ENCODE measurements around the gene HBM.

HBM gene

DNA sequence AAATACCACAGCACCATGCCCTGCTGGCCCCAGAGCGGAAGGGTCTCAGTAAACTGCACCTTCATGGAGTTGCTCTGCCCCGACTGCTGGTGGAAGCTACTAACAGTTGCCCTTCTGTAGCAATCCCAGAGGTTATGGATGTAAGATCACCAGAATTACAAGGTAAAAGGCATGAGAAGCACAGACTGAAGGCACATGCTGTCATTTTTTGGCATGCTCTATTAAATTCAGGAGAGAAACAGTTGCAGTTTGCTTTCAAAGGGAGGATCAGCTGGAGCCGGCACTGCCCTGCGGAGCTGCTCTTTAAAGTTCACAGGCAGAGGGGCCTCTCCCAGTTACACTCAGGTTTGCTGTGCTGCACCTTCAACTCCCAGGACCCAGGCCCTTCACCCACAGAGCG, 46.5 kb upstream of the HBM start:
- TF ChIP-seq ARNTL (CRISPR knock-in tag; IDR thresholded peaks at IDR 0.05; ENCODE audit: borderline replicate concordance, low read depth) (no peak), ISL1 (CRISPR knock-in tag; IDR thresholded peaks at IDR 0.05) (no peak), PPARA (CRISPR knock-in tag; IDR thresholded peaks at IDR 0.05; ENCODE audit: borderline replicate concordance) (no peak), OSR1 (CRISPR knock-in tag; IDR thresholded peaks at IDR 0.05) (no peak), TCF4 (CRISPR knock-in tag; IDR thresholded peaks at IDR 0.05; ENCODE audit: borderline replicate concordance) (no peak), TOX (CRISPR knock-in tag; IDR thresholded peaks at IDR 0.05; ENCODE audit: borderline replicate concordance) (no peak), ZC3H10 (CRISPR knock-in tag; IDR thresholded peaks at IDR 0.05) (no peak), ZNF8 (CRISPR knock-in tag; IDR thresholded peaks at IDR 0.05) (no peak), GLIS3 (CRISPR knock-in tag; IDR thresholded peaks at IDR 0.05) (no peak), BACH2 (CRISPR knock-in tag; IDR thresholded peaks at IDR 0.05; ENCODE audit: borderline replicate concordance) (no peak), CSDC2 (CRISPR knock-in tag; IDR thresholded peaks at IDR 0.05) (no peak), ZFP30 (CRISPR knock-in tag; IDR thresholded peaks at IDR 0.05) (no peak)
- TF ChIP-seq, protein P1, sequence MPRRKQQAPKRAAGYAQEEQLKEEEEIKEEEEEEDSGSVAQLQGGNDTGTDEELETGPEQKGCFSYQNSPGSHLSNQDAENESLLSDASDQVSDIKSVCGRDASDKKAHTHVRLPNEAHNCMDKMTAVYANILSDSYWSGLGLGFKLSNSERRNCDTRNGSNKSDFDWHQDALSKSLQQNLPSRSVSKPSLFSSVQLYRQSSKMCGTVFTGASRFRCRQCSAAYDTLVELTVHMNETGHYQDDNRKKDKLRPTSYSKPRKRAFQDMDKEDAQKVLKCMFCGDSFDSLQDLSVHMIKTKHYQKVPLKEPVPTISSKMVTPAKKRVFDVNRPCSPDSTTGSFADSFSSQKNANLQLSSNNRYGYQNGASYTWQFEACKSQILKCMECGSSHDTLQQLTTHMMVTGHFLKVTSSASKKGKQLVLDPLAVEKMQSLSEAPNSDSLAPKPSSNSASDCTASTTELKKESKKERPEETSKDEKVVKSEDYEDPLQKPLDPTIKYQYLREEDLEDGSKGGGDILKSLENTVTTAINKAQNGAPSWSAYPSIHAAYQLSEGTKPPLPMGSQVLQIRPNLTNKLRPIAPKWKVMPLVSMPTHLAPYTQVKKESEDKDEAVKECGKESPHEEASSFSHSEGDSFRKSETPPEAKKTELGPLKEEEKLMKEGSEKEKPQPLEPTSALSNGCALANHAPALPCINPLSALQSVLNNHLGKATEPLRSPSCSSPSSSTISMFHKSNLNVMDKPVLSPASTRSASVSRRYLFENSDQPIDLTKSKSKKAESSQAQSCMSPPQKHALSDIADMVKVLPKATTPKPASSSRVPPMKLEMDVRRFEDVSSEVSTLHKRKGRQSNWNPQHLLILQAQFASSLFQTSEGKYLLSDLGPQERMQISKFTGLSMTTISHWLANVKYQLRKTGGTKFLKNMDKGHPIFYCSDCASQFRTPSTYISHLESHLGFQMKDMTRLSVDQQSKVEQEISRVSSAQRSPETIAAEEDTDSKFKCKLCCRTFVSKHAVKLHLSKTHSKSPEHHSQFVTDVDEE (CRISPR knock-in tag; IDR thresholded peaks at IDR 0.05), result no peak
- TF ChIP-seq, protein P2, sequence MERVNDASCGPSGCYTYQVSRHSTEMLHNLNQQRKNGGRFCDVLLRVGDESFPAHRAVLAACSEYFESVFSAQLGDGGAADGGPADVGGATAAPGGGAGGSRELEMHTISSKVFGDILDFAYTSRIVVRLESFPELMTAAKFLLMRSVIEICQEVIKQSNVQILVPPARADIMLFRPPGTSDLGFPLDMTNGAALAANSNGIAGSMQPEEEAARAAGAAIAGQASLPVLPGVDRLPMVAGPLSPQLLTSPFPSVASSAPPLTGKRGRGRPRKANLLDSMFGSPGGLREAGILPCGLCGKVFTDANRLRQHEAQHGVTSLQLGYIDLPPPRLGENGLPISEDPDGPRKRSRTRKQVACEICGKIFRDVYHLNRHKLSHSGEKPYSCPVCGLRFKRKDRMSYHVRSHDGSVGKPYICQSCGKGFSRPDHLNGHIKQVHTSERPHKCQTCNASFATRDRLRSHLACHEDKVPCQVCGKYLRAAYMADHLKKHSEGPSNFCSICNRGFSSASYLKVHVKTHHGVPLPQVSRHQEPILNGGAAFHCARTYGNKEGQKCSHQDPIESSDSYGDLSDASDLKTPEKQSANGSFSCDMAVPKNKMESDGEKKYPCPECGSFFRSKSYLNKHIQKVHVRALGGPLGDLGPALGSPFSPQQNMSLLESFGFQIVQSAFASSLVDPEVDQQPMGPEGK (CRISPR knock-in tag; IDR thresholded peaks at IDR 0.05; ENCODE audit: borderline replicate concordance), result no peak
- TF ChIP-seq, protein P3, sequence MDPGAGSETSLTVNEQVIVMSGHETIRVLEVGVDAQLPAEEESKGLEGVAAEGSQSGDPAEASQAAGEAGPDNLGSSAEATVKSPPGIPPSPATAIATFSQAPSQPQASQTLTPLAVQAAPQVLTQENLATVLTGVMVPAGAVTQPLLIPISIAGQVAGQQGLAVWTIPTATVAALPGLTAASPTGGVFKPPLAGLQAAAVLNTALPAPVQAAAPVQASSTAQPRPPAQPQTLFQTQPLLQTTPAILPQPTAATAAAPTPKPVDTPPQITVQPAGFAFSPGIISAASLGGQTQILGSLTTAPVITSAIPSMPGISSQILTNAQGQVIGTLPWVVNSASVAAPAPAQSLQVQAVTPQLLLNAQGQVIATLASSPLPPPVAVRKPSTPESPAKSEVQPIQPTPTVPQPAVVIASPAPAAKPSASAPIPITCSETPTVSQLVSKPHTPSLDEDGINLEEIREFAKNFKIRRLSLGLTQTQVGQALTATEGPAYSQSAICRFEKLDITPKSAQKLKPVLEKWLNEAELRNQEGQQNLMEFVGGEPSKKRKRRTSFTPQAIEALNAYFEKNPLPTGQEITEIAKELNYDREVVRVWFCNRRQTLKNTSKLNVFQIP (CRISPR knock-in tag; IDR thresholded peaks at IDR 0.05; ENCODE audit: borderline replicate concordance, low read depth), result no peak
- TF ChIP-seq, protein P4, sequence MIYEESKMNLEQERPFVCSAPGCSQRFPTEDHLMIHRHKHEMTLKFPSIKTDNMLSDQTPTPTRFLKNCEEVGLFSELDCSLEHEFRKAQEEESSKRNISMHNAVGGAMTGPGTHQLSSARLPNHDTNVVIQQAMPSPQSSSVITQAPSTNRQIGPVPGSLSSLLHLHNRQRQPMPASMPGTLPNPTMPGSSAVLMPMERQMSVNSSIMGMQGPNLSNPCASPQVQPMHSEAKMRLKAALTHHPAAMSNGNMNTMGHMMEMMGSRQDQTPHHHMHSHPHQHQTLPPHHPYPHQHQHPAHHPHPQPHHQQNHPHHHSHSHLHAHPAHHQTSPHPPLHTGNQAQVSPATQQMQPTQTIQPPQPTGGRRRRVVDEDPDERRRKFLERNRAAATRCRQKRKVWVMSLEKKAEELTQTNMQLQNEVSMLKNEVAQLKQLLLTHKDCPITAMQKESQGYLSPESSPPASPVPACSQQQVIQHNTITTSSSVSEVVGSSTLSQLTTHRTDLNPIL (CRISPR knock-in tag; IDR thresholded peaks at IDR 0.05; ENCODE audit: low read depth), result no peak
- TF ChIP-seq, protein P5, sequence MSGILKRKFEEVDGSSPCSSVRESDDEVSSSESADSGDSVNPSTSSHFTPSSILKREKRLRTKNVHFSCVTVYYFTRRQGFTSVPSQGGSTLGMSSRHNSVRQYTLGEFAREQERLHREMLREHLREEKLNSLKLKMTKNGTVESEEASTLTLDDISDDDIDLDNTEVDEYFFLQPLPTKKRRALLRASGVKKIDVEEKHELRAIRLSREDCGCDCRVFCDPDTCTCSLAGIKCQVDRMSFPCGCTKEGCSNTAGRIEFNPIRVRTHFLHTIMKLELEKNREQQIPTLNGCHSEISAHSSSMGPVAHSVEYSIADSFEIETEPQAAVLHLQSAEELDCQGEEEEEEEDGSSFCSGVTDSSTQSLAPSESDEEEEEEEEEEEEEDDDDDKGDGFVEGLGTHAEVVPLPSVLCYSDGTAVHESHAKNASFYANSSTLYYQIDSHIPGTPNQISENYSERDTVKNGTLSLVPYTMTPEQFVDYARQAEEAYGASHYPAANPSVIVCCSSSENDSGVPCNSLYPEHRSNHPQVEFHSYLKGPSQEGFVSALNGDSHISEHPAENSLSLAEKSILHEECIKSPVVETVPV (CRISPR knock-in tag; IDR thresholded peaks at IDR 0.05), result no peak

DNA sequence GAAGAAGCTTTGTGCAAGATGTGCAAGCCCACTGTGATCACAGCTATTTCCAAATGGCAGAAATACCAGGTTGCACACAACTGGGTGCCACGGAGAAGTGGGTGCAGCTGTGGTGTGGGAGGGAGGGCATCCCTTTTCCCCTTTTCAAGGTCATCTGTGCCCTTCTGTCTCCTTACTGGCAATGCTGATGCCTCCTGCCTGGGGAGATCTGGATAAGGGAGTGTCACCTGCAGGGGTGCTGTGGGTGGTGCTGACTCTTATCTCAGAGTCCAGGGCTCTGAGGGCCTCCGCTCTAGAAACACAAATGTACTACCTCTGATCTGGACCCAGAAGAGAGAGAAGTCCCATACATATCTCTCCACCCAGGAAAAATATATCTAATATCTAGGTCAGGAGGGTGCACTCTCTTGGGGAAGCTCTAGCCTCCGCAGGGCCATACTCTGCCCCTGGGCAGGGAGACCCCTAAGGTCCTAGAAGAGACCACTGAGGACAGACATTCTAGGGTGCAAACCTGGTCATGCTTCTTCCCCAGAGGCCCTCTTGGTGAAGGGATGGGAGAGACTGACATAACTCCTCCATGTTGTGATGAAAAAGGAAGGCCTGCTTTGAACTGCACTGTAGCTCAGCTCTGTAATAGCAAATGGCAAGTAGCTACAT, 45.8 kb upstream of the HBM start:
- ATAC-seq, result no peak; the same call in 2 of the 3 replicates
- TF ChIP-seq GLIS3 (CRISPR knock-in tag; IDR thresholded peaks at IDR 0.05), result no peak
- no peak for TF ChIP-seq CSDC2 (CRISPR knock-in tag; IDR thresholded peaks at IDR 0.05)
- TF ChIP-seq ZNF70 (CRISPR knock-in tag; IDR thresholded peaks at IDR 0.05), result no peak
- TF ChIP-seq, protein P4 (CRISPR knock-in tag; IDR thresholded peaks at IDR 0.05; ENCODE audit: low read depth), result no peak
- TF ChIP-seq ZC3H10 (CRISPR knock-in tag; IDR thresholded peaks at IDR 0.05), result no peak
- no peak for TF ChIP-seq ISL1 (CRISPR knock-in tag; IDR thresholded peaks at IDR 0.05)
- TF ChIP-seq ESRRG (CRISPR knock-in tag; IDR thresholded peaks at IDR 0.05), result no peak
- TF ChIP-seq, protein P5 (CRISPR knock-in tag; IDR thresholded peaks at IDR 0.05), result no peak
- TF ChIP-seq TCF4 (CRISPR knock-in tag; IDR thresholded peaks at IDR 0.05; ENCODE audit: borderline replicate concordance), result no peak
- no peak for TF ChIP-seq BACH2 (CRISPR knock-in tag; IDR thresholded peaks at IDR 0.05; ENCODE audit: borderline replicate concordance)
- TF ChIP-seq TOX (CRISPR knock-in tag; IDR thresholded peaks at IDR 0.05; ENCODE audit: borderline replicate concordance), result no peak
- TF ChIP-seq PPARA (CRISPR knock-in tag; IDR thresholded peaks at IDR 0.05; ENCODE audit: borderline replicate concordance), result no peak
- no peak for TF ChIP-seq RARB (CRISPR knock-in tag; IDR thresholded peaks at IDR 0.05)
- TF ChIP-seq, protein P2 (CRISPR knock-in tag; IDR thresholded peaks at IDR 0.05; ENCODE audit: borderline replicate concordance), result no peak
- TF ChIP-seq OSR1 (CRISPR knock-in tag; IDR thresholded peaks at IDR 0.05), result no peak
- TF ChIP-seq ZFP3 (CRISPR knock-in tag; IDR thresholded peaks at IDR 0.05), result no peak

More for the DNA sequence above, 46.5 kb upstream of the HBM start:
- no peak for ATAC-seq

Measured in SK-N-SH treated with all-trans-retinoic acid at 6 μM for 48 hours (cell line).